Sigmoid colon (tissue), 4 donors: ENCODE measurements around the gene SREBF1.

Experiments used
- CTCF ChIP-seq, 4 experiments: fragments of 450-650 bp in 3 of 4; fragments of 200-600 bp in 1 of 4; IDR thresholded peaks; one replicate each; pipeline ENCODE4 v1.5.1; 2016 to 2019; ENCODE audit warnings: antibody characterized with exemption in 4 of 4, mild to moderate bottlenecking in 3 of 4, moderate library complexity in 2 of 4
- EP300 ChIP-seq, 4 donors: sonication (generic); formaldehyde crosslinking; IDR thresholded peaks; one replicate each; pipeline ENCODE4 v1.6.1; 2017; ENCODE audit warnings: antibody characterized with exemption in 4 of 4
- POLR2A ChIP-seq, 2 donors: fragments of 450-650 bp; IDR thresholded peaks; one replicate each; pipeline ENCODE4 v1.6.1; 2016; ENCODE audit warnings: antibody characterized with exemption in 2 of 2, mild to moderate bottlenecking in 2 of 2, moderate library complexity in 2 of 2
- POLR2AphosphoS5 ChIP-seq, 4 donors: sonication (generic); formaldehyde crosslinking; IDR thresholded peaks; one replicate each; pipeline ENCODE4 v1.6.1; 2017; ENCODE audit warnings: antibody characterized with exemption in 4 of 4

- TF ChIP-seq CTCF (IDR thresholded peaks at IDR 0.05) = no peak
- TF ChIP-seq POLR2AphosphoS5 (IDR thresholded peaks at IDR 0.05) = no peak
- no peak for TF ChIP-seq POLR2A (IDR thresholded peaks at IDR 0.05)
- no peak for TF ChIP-seq EP300 (IDR thresholded peaks at IDR 0.05)
These were observed 4.2 kb upstream of the SREBF1 start for GRCh38 chr17:17840751-17841591.
